IMR-90 (cell line): Measurements from ENCODE around the gene TACC2.

Experiments used
- BHLHE40 ChIP-seq: fragments of 150-350 bp; IDR thresholded peaks from 2 replicates; pipeline ENCODE4 v1.6.1; 2016; ENCODE audit warnings: mild to moderate bottlenecking, low read depth, low read length
- MXI1 ChIP-seq: IDR thresholded peaks from 2 replicates; pipeline ENCODE4 v1.6.1; 2012; ENCODE audit warnings: low read depth, mild to moderate bottlenecking, low read length, moderate library complexity, borderline replicate concordance

GRCh38 chr10:122124808-122125207 lies 135.8 kb downstream of the TACC2 start:
- TF ChIP-seq MXI1 (no peak), BHLHE40 (no peak)
